ENCODE results near the gene SHBG. TPM values are rescaled to one million over a fixed set of nuclear protein-coding genes. Genes with fewer than 3 reads are reported as not detected.

The SHBG gene
- total RNA-seq: not detected

- Histone ChIP-seq H3K36me3 (ENCODE audit: control insufficient read depth in 3 of 3, insufficient read depth in 3 of 3, low read length in 3 of 3) (peaks cover 4 to 5% (median 5%) of the 10 kb centered on the region in 3 donors), H3K4me1 (ENCODE audit: control insufficient read depth in 3 of 3, insufficient read depth in 3 of 3, low read length in 3 of 3) (peaks cover 11 to 16% (median 14%) of the 10 kb centered on the region in 3 donors), H3K9me3 (ENCODE audit: control insufficient read depth in 3 of 3, low read length in 3 of 3) (no peaks in the 10 kb centered on the region), H3K4me3 (ENCODE audit: low read length in 3 of 3) (no peak within 1 kb of the TSS), H3K9ac (ENCODE audit: low read depth in 1 of 3, low read length in 3 of 3) (peak within 1 kb of the TSS in 1 of 3 donors; percentile 8), H3K27me3 (ENCODE audit: control insufficient read depth in 3 of 3, insufficient read depth in 3 of 3, low read length in 3 of 3) (no peaks in the 10 kb centered on the region), H3K27ac (ENCODE audit: low read depth, low read length) (no peak within 1 kb of the TSS)
These were observed at the start of gene SHBG for GRCh38 chr17:7629939-7630571. Gene SHBG, plus strand, starts transcription at chr17:7630135. Its CDS starts 38 bp downstream, at chr17:7630173.

GRCh38 chr17:7580604-7581575 lies 49.0 kb upstream of the SHBG start:
- Histone ChIP-seq H3K27ac (ENCODE audit: low read depth, low read length) (peak overlapping the region; percentile 89), H3K9ac (ENCODE audit: low read depth in 1 of 3, low read length in 3 of 3) (peak overlapping the region; percentile 51 to 75 (median 58)), H3K4me1 (ENCODE audit: control insufficient read depth in 3 of 3, insufficient read depth in 3 of 3, low read length in 3 of 3) (peaks cover 57 to 87% (median 62%) of the 10 kb centered on the region in 3 donors)

GRCh38 chr17:7582396-7583252 lies 47.3 kb upstream of the SHBG start:
- Histone ChIP-seq H3K9ac (ENCODE audit: low read depth in 1 of 3, low read length in 3 of 3) (peak overlapping the region; percentile 68 to 90 (median 87)), H3K27me3 (ENCODE audit: control insufficient read depth in 3 of 3, insufficient read depth in 3 of 3, low read length in 3 of 3) (no peaks in the 10 kb centered on the region), H3K4me3 (ENCODE audit: low read length in 3 of 3) (peak overlapping the region; percentile 82 to 98 (median 87)), H3K36me3 (ENCODE audit: control insufficient read depth in 3 of 3, insufficient read depth in 3 of 3, low read length in 3 of 3) (peaks cover 23 to 27% (median 26%) of the 10 kb centered on the region in 3 donors), H3K4me1 (ENCODE audit: control insufficient read depth in 3 of 3, insufficient read depth in 3 of 3, low read length in 3 of 3) (peaks cover 47 to 70% (median 49%) of the 10 kb centered on the region in 3 donors), H3K27ac (ENCODE audit: low read depth, low read length) (peak overlapping the region; percentile 89), H3K9me3 (ENCODE audit: control insufficient read depth in 3 of 3, low read length in 3 of 3) (no peaks in the 10 kb centered on the region)

More at GRCh38 chr17:7580604-7581575, 49.0 kb upstream of the SHBG start:
- Histone ChIP-seq H3K9me3 (ENCODE audit: control insufficient read depth in 3 of 3, low read length in 3 of 3) (no peaks in the 10 kb centered on the region), H3K36me3 (ENCODE audit: control insufficient read depth in 3 of 3, insufficient read depth in 3 of 3, low read length in 3 of 3) (peaks cover 31 to 32% (median 31%) of the 10 kb centered on the region in 3 donors), H3K4me3 (ENCODE audit: low read length in 3 of 3) (peak overlapping the region; percentile 32 to 54 (median 41)), H3K27me3 (ENCODE audit: control insufficient read depth in 3 of 3, insufficient read depth in 3 of 3, low read length in 3 of 3) (no peaks in the 10 kb centered on the region)

GRCh38 chr17:7583253-7584109 lies 46.5 kb upstream of the SHBG start, which contains the start of gene MPDU1:
Gene MPDU1, plus strand, starts transcription at chr17:7583852. Its CDS starts 11 bp downstream, at chr17:7583863.
- Histone ChIP-seq H3K36me3 (ENCODE audit: control insufficient read depth in 3 of 3, insufficient read depth in 3 of 3, low read length in 3 of 3) (peaks cover 14 to 23% (median 21%) of the 10 kb centered on the region in 3 donors), H3K4me1 (ENCODE audit: control insufficient read depth in 3 of 3, insufficient read depth in 3 of 3, low read length in 3 of 3) (peaks cover 46 to 65% (median 47%) of the 10 kb centered on the region in 3 donors), H3K27me3 (ENCODE audit: control insufficient read depth in 3 of 3, insufficient read depth in 3 of 3, low read length in 3 of 3) (no peaks in the 10 kb centered on the region), H3K27ac (ENCODE audit: low read depth, low read length) (peak within 1 kb of the TSS; percentile 89), H3K9me3 (ENCODE audit: control insufficient read depth in 3 of 3, low read length in 3 of 3) (no peaks in the 10 kb centered on the region), H3K9ac (ENCODE audit: low read depth in 1 of 3, low read length in 3 of 3) (peak within 1 kb of the TSS; percentile 87 to 97 (median 90)), H3K4me3 (ENCODE audit: low read length in 3 of 3) (peak within 1 kb of the TSS; percentile 82 to 98 (median 87))

- Histone ChIP-seq H3K27ac (ENCODE audit: low read depth, low read length) (no peak overlapping the region), H3K4me3 (ENCODE audit: low read length in 3 of 3) (no peak overlapping the region), H3K9ac (ENCODE audit: low read depth in 1 of 3, low read length in 3 of 3) (peak overlapping the region in 1 of 3 donors; percentile 10), H3K27me3 (ENCODE audit: control insufficient read depth in 3 of 3, insufficient read depth in 3 of 3, low read length in 3 of 3) (no peaks in the 10 kb centered on the region), H3K4me1 (ENCODE audit: control insufficient read depth in 3 of 3, insufficient read depth in 3 of 3, low read length in 3 of 3) (peaks cover 33 to 56% (median 42%) of the 10 kb centered on the region in 3 donors), H3K9me3 (ENCODE audit: control insufficient read depth in 3 of 3, low read length in 3 of 3) (no peaks in the 10 kb centered on the region), H3K36me3 (ENCODE audit: control insufficient read depth in 3 of 3, insufficient read depth in 3 of 3, low read length in 3 of 3) (peaks cover 12 to 25% (median 22%) of the 10 kb centered on the region in 3 donors)
These were observed 43.1 kb upstream of the SHBG start for GRCh38 chr17:7586673-7587419.

GRCh38 chr17:7587420-7588151 lies 42.3 kb upstream of the SHBG start:
- Histone ChIP-seq H3K4me1 (ENCODE audit: control insufficient read depth in 3 of 3, insufficient read depth in 3 of 3, low read length in 3 of 3) (peaks cover 26 to 49% (median 35%) of the 10 kb centered on the region in 3 donors), H3K27me3 (ENCODE audit: control insufficient read depth in 3 of 3, insufficient read depth in 3 of 3, low read length in 3 of 3) (no peaks in the 10 kb centered on the region), H3K9me3 (ENCODE audit: control insufficient read depth in 3 of 3, low read length in 3 of 3) (no peaks in the 10 kb centered on the region), H3K36me3 (ENCODE audit: control insufficient read depth in 3 of 3, insufficient read depth in 3 of 3, low read length in 3 of 3) (peaks cover 19 to 32% (median 30%) of the 10 kb centered on the region in 3 donors), H3K9ac (ENCODE audit: low read depth in 1 of 3, low read length in 3 of 3) (no peak overlapping the region), H3K27ac (ENCODE audit: low read depth, low read length) (no peak overlapping the region), H3K4me3 (ENCODE audit: low read length in 3 of 3) (no peak overlapping the region)

GRCh38 chr17:7588553-7589203 lies 41.3 kb upstream of the SHBG start:
- Histone ChIP-seq H3K9ac (ENCODE audit: low read depth in 1 of 3, low read length in 3 of 3) (peak overlapping the region in 2 of 3 donors; percentile 77 to 79), H3K27ac (ENCODE audit: low read depth, low read length) (peak overlapping the region; percentile 47), H3K36me3 (ENCODE audit: control insufficient read depth in 3 of 3, insufficient read depth in 3 of 3, low read length in 3 of 3) (peaks cover 30 to 43% (median 39%) of the 10 kb centered on the region in 3 donors), H3K4me1 (ENCODE audit: control insufficient read depth in 3 of 3, insufficient read depth in 3 of 3, low read length in 3 of 3) (peaks cover 19 to 40% (median 26%) of the 10 kb centered on the region in 3 donors), H3K4me3 (ENCODE audit: low read length in 3 of 3) (peak overlapping the region; percentile 46 to 67 (median 54)), H3K9me3 (ENCODE audit: control insufficient read depth in 3 of 3, low read length in 3 of 3) (no peaks in the 10 kb centered on the region), H3K27me3 (ENCODE audit: control insufficient read depth in 3 of 3, insufficient read depth in 3 of 3, low read length in 3 of 3) (no peaks in the 10 kb centered on the region)

All from skeletal muscle tissue (tissue), 4 donors.